D721Med (cell line): ENCODE data around the gene ZNF253.
"Not testable (repeated sequence)": the region's sequence is repeated elsewhere in the genome, so short reads cannot be mapped to it uniquely, and the experiment has no call there.

Source experiments
- DNase-seq: peaks from one replicate; pipeline ENCODE4 v3.0.0; 2011; ENCODE audit warnings: low spot score; ENCODE audit not compliant: insufficient read length
- FAIRE-seq: peaks from 2 replicates; lab custom pipeline; 2011; peaks lifted over from hg19 to GRCh38; lab: Jason Lieb, UNC
- CTCF ChIP-seq: IDR thresholded peaks from 2 replicates; pipeline ENCODE4 v1.5.1; 2012; ENCODE audit warnings: mild to moderate bottlenecking, control low read depth; ENCODE audit not compliant: insufficient read depth; ENCODE audit errors: missing control alignments

The ZNF253 gene

DNA sequence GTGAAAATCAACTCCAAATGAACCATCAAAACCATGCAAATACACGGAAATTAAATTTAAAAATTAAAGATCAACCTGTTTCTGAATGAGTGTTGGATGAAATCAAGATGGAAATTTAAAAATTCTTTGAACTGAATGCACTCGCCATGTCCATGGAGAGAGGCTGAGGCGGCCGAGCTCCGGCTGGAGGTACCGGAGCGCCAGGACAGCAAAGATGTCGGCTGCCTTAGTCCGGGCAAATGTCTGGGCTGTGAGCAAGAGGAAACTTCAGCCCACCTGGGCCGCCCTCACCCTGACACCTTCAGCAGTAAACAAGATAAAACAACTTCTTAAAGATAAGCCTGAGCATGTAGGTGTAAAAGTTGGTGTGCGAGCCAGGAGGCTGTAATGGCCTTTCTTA is 38.8 kb upstream of the ZNF253 start:
- FAIRE-seq (no peak), DNase-seq (no peak)
- no peak for TF ChIP-seq CTCF

- DNase-seq (no peak), FAIRE-seq (no peak)
These were observed 30.1 kb upstream of the ZNF253 start for GRCh38 chr19:19835560-19836038.

GRCh38 chr19:19847781-19848180 is 17.9 kb upstream of the ZNF253 start:
- TF ChIP-seq CTCF = no peak
- DNase-seq (no peak), FAIRE-seq (no peak)

More at GRCh38 chr19:19835560-19836038, 30.1 kb upstream of the ZNF253 start:
- no peak for TF ChIP-seq CTCF

DNA sequence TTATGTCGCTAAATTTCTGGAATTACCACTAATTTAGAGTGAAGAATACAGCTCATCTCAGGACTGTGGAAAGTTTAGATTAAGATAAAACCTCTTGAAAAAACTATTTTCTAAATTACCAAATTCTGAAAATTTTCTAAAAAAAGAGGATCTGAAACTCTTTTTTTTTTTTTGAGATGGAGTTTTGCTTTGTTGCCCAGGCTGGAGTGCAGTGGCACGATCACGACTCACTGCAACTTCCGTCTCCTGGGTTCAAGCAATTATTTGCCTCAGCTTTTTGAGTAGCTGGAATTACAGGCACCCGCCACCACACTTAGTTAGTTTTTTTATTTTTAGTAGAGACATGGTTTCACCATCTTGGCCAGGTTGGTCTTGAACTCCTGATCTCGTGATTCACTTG is 16.6 kb upstream of the ZNF253 start:
- DNase-seq (no peak), FAIRE-seq (no peak)
- no peak for TF ChIP-seq CTCF

DNA sequence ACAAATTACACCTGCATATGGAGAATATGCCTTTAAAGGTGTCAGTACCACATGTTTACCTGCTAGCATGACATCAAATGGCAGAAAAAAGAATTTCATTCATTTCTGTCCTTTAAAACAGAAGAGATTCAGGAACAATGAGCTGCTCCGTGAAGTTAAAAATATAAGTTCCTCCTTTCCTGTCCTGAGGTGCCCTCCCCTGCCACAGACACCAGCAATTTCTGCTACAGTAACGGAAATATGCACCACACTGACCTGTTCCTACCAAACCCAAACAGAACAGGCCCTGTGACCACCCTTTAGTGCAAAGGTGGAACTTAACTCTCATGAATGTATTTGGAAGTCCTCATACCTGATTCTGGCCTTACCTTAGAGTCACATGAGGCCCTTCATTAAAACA is 13.9 kb upstream of the ZNF253 start:
- FAIRE-seq = peak; percentile 16
- DNase-seq = not testable (repeated sequence)

DNA sequence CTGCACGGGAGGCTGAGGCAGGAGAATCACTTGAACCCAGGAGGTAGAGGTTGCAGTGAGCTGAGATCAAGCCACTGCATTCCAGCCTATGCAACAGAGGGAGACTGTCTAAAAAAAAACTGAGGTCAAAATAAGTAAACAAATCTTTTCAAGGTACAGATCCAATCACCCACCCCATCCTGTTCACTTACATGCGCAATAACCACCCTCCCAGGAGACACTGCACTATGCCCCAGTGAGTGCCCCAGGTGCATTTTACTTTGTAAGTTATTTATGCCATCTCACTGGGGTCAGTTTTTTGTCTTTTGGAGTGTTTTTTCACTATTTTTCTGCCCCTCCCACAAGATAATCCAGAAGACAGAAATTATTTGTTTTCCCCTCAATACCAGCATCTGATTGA is 6.9 kb upstream of the ZNF253 start:
- DNase-seq = no peak
- TF ChIP-seq CTCF = no peak
- FAIRE-seq = no peak

DNA sequence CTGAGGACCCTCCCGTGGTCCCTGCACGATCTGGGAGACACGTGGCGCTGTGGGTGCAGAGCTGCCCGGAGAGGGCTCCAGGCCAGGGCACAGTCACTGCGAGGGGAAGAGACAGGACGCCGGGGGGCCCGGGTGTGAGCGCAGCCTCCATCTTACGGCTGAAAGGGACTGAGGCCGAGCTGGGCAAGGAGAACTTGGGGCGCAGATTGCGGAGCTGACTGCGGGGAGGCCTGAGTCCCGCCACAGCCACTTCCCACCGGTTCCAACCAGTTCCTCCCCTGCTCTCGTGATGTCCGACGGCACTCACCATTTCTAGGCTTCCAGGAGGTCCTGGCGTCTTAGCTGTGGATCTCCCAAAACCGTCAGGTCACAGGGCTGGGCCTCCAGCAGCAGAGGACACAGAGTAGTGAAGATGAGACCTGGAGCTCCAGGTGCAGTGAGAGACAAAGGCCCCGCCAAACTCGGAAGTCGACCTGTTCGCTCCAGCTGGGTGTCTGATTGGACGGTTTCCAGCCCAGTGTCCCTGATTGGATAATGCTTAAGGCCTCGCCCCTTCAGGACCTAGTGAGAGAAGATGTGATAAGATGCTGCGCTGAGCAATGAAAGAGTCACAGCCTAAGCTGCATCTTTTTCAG is 4.8 kb upstream of the ZNF253 start:
- TF ChIP-seq CTCF = no peak
- DNase-seq (peak; percentile 78), FAIRE-seq (peak; percentile 95)
